Hepatocyte (in vitro differentiated cells): ENCODE results near the gene MAP4K5. TPM values are rescaled to one million over a fixed set of nuclear protein-coding genes. Genes with fewer than 3 reads are reported as not detected.
A peak's percentile ranks its signal among the peaks of the same experiment; 100 is the strongest.

Experiments
- DNase-seq: peaks from one replicate; pipeline ENCODE4 v3.0.0-alpha.2; 2016; ENCODE audit warnings: low spot score
- H2AFZ ChIP-seq: fragments of 200-600 bp; sonication (generic); 2 replicates; pipeline ENCODE4 v1.6.0; 2016; ENCODE audit warnings: antibody characterized with exemption, mild to moderate bottlenecking
- H3K27ac ChIP-seq: fragments of 200-600 bp; sonication (generic); 2 replicates; pipeline ENCODE4 v1.5.1; 2016; ENCODE audit warnings: mild to moderate bottlenecking
- H3K27me3 ChIP-seq: fragments of 200-600 bp; sonication (generic); 2 replicates; pipeline ENCODE4 v1.6.1; 2016
- H3K36me3 ChIP-seq: fragments of 200-600 bp; sonication (generic); replicated peaks from 2 replicates; pipeline ENCODE4 v1.5.1; 2016; ENCODE audit warnings: low read depth; ENCODE audit not compliant: insufficient read depth
- H3K4me1 ChIP-seq: fragments of 200-600 bp; sonication (generic); 2 replicates; pipeline ENCODE4 v1.5.1; 2016; ENCODE audit warnings: mild to moderate bottlenecking, moderate library complexity; ENCODE audit not compliant: insufficient read depth
- H3K4me2 ChIP-seq: fragments of 200-600 bp; sonication (generic); 2 replicates; pipeline ENCODE4 v1.6.0; 2016
- H3K4me3 ChIP-seq: fragments of 200-600 bp; sonication (generic); 2 replicates; pipeline ENCODE4 v1.5.1; 2016; ENCODE audit warnings: mild to moderate bottlenecking
- H3K79me2 ChIP-seq: fragments of 200-600 bp; sonication (generic); 2 replicates; pipeline ENCODE4 v1.6.0; 2017; ENCODE audit warnings: mild to moderate bottlenecking
- H3K9me2 ChIP-seq: fragments of 200-600 bp; sonication (generic); replicated peaks from 2 replicates; pipeline ENCODE4 v1.6.0; 2017; ENCODE audit warnings: mild to moderate bottlenecking; ENCODE audit not compliant: insufficient read depth
- H3K9me3 ChIP-seq: fragments of 200-600 bp; sonication (generic); 2 replicates; pipeline ENCODE4 v1.5.1; 2016; ENCODE audit warnings: low read depth, mild to moderate bottlenecking
- H4K20me1 ChIP-seq: fragments of 200-600 bp; sonication (generic); 2 replicates; pipeline ENCODE4 v1.6.0; 2016; ENCODE audit warnings: mild to moderate bottlenecking; ENCODE audit not compliant: insufficient read depth, poor library complexity, severe bottlenecking
- CTCF ChIP-seq: fragments of 200-600 bp; sonication (generic); IDR thresholded peaks from 2 replicates; pipeline ENCODE4 v1.5.1; 2016; ENCODE audit warnings: antibody characterized with exemption, mild to moderate bottlenecking; ENCODE audit not compliant: poor library complexity
- EZH2 ChIP-seq: fragments of 200-600 bp; sonication (generic); IDR thresholded peaks from 2 replicates; pipeline ENCODE4 v1.6.1; 2016; ENCODE audit warnings: antibody characterized with exemption, mild to moderate bottlenecking, borderline replicate concordance
- EZH2phosphoT487 ChIP-seq: fragments of 200-600 bp; sonication (generic); IDR thresholded peaks from one replicate; pipeline ENCODE4 v1.6.1; 2018; ENCODE audit warnings: antibody characterized with exemption, mild to moderate bottlenecking, low read depth, moderate library complexity; ENCODE audit not compliant: unreplicated experiment, severe bottlenecking
- WGBS: methylation state at CpG from one replicate; pipeline ENCODE4 v1.1.6; 2016; ENCODE audit warnings: low lambda C conversion rate; ENCODE audit errors: missing lambda C conversion rate; 5-methylcytosine and 5-hydroxymethylcytosine counted together
- polyA plus RNA-seq: library from polyadenylated mRNA; unstranded; fragments of >200 nt; fragmentation: Nextera tagmentation; extraction: Ambion mirVana; gene quantifications from 2 replicates; pipeline ENCODE4 v1.2.1, GENCODE V29; 2016
- total RNA-seq: library from RNA; depleted of rRNA; stranded (reverse); fragments of >200 nt; gene quantifications from 2 replicates; pipeline ENCODE4 v1.2.3, GENCODE V29; 2014

The MAP4K5 gene
- total and polyA plus RNA-seq, 2 experiments from 2014 or later: 41.0 to 98.6 TPM

- Histone ChIP-seq H3K27ac (no peak overlapping the region), H3K4me1 (no peaks in the 10 kb centered on the region), H3K36me3 (no peaks in the 10 kb centered on the region), H3K79me2 (no peaks in the 10 kb centered on the region), H3K4me2 (no peak overlapping the region), H3K9me3 (no peaks in the 10 kb centered on the region), H4K20me1 (no peaks in the 10 kb centered on the region), H3K9me2 (no peaks in the 10 kb centered on the region), H3K27me3 (no peaks in the 10 kb centered on the region), H3K4me3 (no peak overlapping the region), H2AFZ (no peak overlapping the region)
- TF ChIP-seq EZH2 (no peak), EZH2phosphoT487 (no peak), CTCF (no peak)
- 77% methylated on average over 3 of the region's 3 CpGs for WGBS
- no peak for DNase-seq
These were observed 13.2 kb upstream of the MAP4K5 start for GRCh38 chr14:50545618-50546017.

- no peak overlapping the region for H3K4me3 ChIP-seq
These were observed 12.5 kb upstream of the MAP4K5 start for GRCh38 chr14:50544911-50545310.

GRCh38 chr14:50542941-50543418 lies 10.6 kb upstream of the MAP4K5 start:
- TF ChIP-seq EZH2phosphoT487 (no peak), CTCF (peak; percentile 53), EZH2 (no peak)
- Histone ChIP-seq H4K20me1 (no peaks in the 10 kb centered on the region), H3K4me2 (no peak overlapping the region), H3K4me1 (no peaks in the 10 kb centered on the region), H3K36me3 (no peaks in the 10 kb centered on the region), H3K27ac (no peak overlapping the region), H3K9me3 (no peaks in the 10 kb centered on the region), H3K79me2 (no peaks in the 10 kb centered on the region), H3K4me3 (no peak overlapping the region), H2AFZ (no peak overlapping the region), H3K9me2 (no peaks in the 10 kb centered on the region), H3K27me3 (no peaks in the 10 kb centered on the region)
- WGBS: 8% methylated on average over 2 of the region's 2 CpGs
- DNase-seq: peak; percentile 74

More at GRCh38 chr14:50544911-50545310, 12.5 kb upstream of the MAP4K5 start:
- no peaks in the 10 kb centered on the region for H3K4me1 ChIP-seq
- H3K79me2 ChIP-seq: no peaks in the 10 kb centered on the region
- no peaks in the 10 kb centered on the region for H3K9me2 ChIP-seq
- H4K20me1 ChIP-seq: no peaks in the 10 kb centered on the region
- no peak for DNase-seq
- no peaks in the 10 kb centered on the region for H3K9me3 ChIP-seq
- no peak overlapping the region for H3K4me2 ChIP-seq
- no peak overlapping the region for H3K27ac ChIP-seq
- WGBS: 84% methylated on average over 3 of the region's 3 CpGs
- no peak overlapping the region for H2AFZ ChIP-seq
- TF ChIP-seq EZH2 (no peak), CTCF (no peak), EZH2phosphoT487 (no peak)
- H3K27me3 ChIP-seq: no peaks in the 10 kb centered on the region
- H3K36me3 ChIP-seq: no peaks in the 10 kb centered on the region
